WTC11 (cell line): ENCODE results near the gene ACSS2. TPM values are rescaled to one million over a fixed set of nuclear protein-coding genes. Genes with fewer than 3 reads are reported as not detected.
"Not testable (repeated sequence)": the region's sequence is repeated elsewhere in the genome, so short reads cannot be mapped to it uniquely, and the experiment has no call there.

Experiments
- ATAC-seq: fragments of 200-7000 bp; cut with Tn5 transposase; 2 replicates; pipeline ENCODE4 v1.10.0; 2021; ENCODE audit warnings: mild to moderate bottlenecking, moderate library complexity
- CTCF ChIA-PET: fragments of 300-600 bp; sonication (Branson Sonifier 250); formaldehyde crosslinking; loops from one replicate; lab custom pipeline; 2021; ENCODE audit warnings: antibody characterized with exemption; lab: Charles Lee
- POLR2A ChIA-PET: fragments of 350-600 bp; sonication (Branson Sonifier 250); formaldehyde crosslinking; loops from one replicate; lab custom pipeline; 2021; ENCODE audit warnings: antibody characterized with exemption; lab: Charles Lee
- DNase-seq: peaks from one replicate; pipeline ENCODE4 v3.0.0; 2021; ENCODE audit warnings: low spot score
- H3K27ac Mint-ChIP-seq: 2 replicates; pipeline ENCODE4 v1.8.0; 2021; ENCODE audit warnings: mixed read lengths
- H3K27me3 Mint-ChIP-seq: 2 replicates; pipeline ENCODE4 v1.8.0; 2021; ENCODE audit warnings: low read depth, mild to moderate bottlenecking, moderate library complexity, mixed read lengths
- H3K36me3 Mint-ChIP-seq: 2 replicates; pipeline ENCODE4 v1.8.0; 2021; ENCODE audit warnings: mixed read lengths
- H3K4me1 Mint-ChIP-seq: 2 replicates; pipeline ENCODE4 v1.8.0; 2022; ENCODE audit warnings: mixed read lengths
- H3K4me3 Mint-ChIP-seq: 2 replicates; pipeline ENCODE4 v1.8.0; 2021; ENCODE audit warnings: mild to moderate bottlenecking, moderate library complexity, mixed read lengths
- H3K9me3 Mint-ChIP-seq: 2 replicates; pipeline ENCODE4 v1.8.0; 2021; ENCODE audit warnings: mixed read lengths
- CBFB ChIP-seq: sonication (generic); formaldehyde crosslinking; IDR thresholded peaks from 2 replicates; pipeline ENCODE4 v1.8.1; 2022; ENCODE audit warnings: mild to moderate bottlenecking, low read depth, missing genetic modification reagents
- ESRRA ChIP-seq: sonication (generic); formaldehyde crosslinking; IDR thresholded peaks from 2 replicates; pipeline ENCODE4 v1.8.1; 2022; ENCODE audit warnings: mild to moderate bottlenecking, missing genetic modification reagents, borderline replicate concordance
- ETV6 ChIP-seq: sonication (generic); formaldehyde crosslinking; IDR thresholded peaks from 2 replicates; pipeline ENCODE4 v1.8.1; 2022; ENCODE audit warnings: mild to moderate bottlenecking, missing genetic modification reagents
- FOXP1 ChIP-seq: sonication (generic); formaldehyde crosslinking; IDR thresholded peaks from 2 replicates; pipeline ENCODE4 v1.8.0; 2022; ENCODE audit warnings: missing genetic modification reagents, mild to moderate bottlenecking, moderate library complexity, borderline replicate concordance
- GTF2I ChIP-seq: fragments of 250-450 bp; sonication (Bioruptor Pico); conservative IDR thresholded peaks from 2 replicates; pipeline ENCODE4 v1.4.0; 2021; ENCODE audit warnings: mild to moderate bottlenecking
- IRF2 ChIP-seq: sonication (generic); formaldehyde crosslinking; IDR thresholded peaks from 2 replicates; pipeline ENCODE4 v1.8.0; 2022; ENCODE audit warnings: low read depth, missing genetic modification reagents, borderline replicate concordance
- MXD4 ChIP-seq: fragments of 250-450 bp; sonication (Bioruptor Pico); IDR thresholded peaks from 2 replicates; pipeline ENCODE4 v1.8.0; 2021; ENCODE audit warnings: mild to moderate bottlenecking, moderate library complexity, borderline replicate concordance
- PRRX2 ChIP-seq: fragments of 250-450 bp; sonication (Bioruptor Pico); IDR thresholded peaks from 2 replicates; pipeline ENCODE4 v1.8.0; 2021; ENCODE audit warnings: mild to moderate bottlenecking
- RORB ChIP-seq: fragments of 250-450 bp; sonication (Bioruptor Pico); IDR thresholded peaks from 2 replicates; pipeline ENCODE4 v1.9.0; 2021; ENCODE audit warnings: mild to moderate bottlenecking
- SOX15 ChIP-seq: fragments of 250-450 bp; sonication (Bioruptor Pico); IDR thresholded peaks from 2 replicates; pipeline ENCODE4 v1.9.0; 2021; ENCODE audit warnings: mild to moderate bottlenecking
- ZNF425 ChIP-seq: fragments of 250-450 bp; sonication (Bioruptor Pico); conservative IDR thresholded peaks from 2 replicates; pipeline ENCODE4 v1.9.0; 2021; ENCODE audit warnings: mild to moderate bottlenecking
- total RNA-seq: library from RNA; stranded (reverse); gene quantifications from 3 replicates; pipeline ENCODE4 v1.2.3, GENCODE V29; 2021
- TF ChIP-seq, protein P1 (sequence below): sonication (generic); formaldehyde crosslinking; IDR thresholded peaks from 2 replicates; pipeline ENCODE4 v1.8.1; 2023; ENCODE audit warnings: mild to moderate bottlenecking, moderate library complexity, missing genetic modification reagents
- TF ChIP-seq, protein P2 (sequence below): sonication (generic); formaldehyde crosslinking; conservative IDR thresholded peaks from 2 replicates; pipeline ENCODE4 v1.8.1; 2022; ENCODE audit warnings: mild to moderate bottlenecking, missing genetic modification reagents
- TF ChIP-seq, protein P3 (sequence below): sonication (generic); formaldehyde crosslinking; IDR thresholded peaks from 2 replicates; pipeline ENCODE4 v1.8.1; 2022; ENCODE audit warnings: missing genetic modification reagents, borderline replicate concordance

Gene ACSS2
- total RNA-seq, 1 experiment from 2014 or later: 28.9 TPM

GRCh38 chr20:34898129-34898528 is 21.7 kb downstream of the ACSS2 start:
- H3K4me1 Mint-ChIP-seq, POLR2A ChIA-PET, H3K4me3 Mint-ChIP-seq, H3K27ac Mint-ChIP-seq, CTCF ChIA-PET, H3K27me3 Mint-ChIP-seq, DNase-seq, ATAC-seq: not testable (repeated sequence)
- Mint-ChIP-seq H3K36me3 (peaks cover 20% of the 10 kb centered on the region), H3K9me3 (peaks cover 15% of the 10 kb centered on the region)

- H3K4me1 Mint-ChIP-seq, ATAC-seq, H3K4me3 Mint-ChIP-seq, H3K27ac Mint-ChIP-seq, POLR2A ChIA-PET, CTCF ChIA-PET, H3K27me3 Mint-ChIP-seq, DNase-seq: not testable (repeated sequence)
- peaks cover 20% of the 10 kb centered on the region for H3K36me3 Mint-ChIP-seq
- peaks cover 15% of the 10 kb centered on the region for H3K9me3 Mint-ChIP-seq
Observed at GRCh38 chr20:34898731-34899130, 22.3 kb downstream of the ACSS2 start.

DNA sequence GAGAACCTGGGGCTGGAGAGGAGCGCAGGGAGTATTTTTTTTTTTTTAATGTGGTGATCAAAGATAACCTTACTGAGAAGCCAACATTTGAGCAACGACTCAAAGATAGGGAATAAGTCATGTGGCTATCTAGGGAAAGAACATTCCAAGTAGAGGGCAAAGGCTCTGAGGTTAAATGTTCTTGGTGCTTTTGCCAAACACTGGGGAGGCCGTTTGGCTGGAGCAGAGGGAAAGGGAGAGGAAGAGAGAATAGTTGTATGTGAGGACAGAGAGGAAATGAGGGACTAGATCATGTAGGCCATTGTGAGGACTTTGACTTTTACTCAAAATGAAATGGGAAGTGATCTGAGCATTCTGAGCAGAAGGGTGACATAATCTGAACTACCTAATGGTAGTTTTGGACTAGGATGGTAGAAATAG is 27.8 kb downstream of the ACSS2 start:
- no peaks in the 10 kb centered on the region for H3K27me3 Mint-ChIP-seq
- H3K9me3 Mint-ChIP-seq: peaks cover 4% of the 10 kb centered on the region
- H3K4me3 Mint-ChIP-seq: no peak overlapping the region
- ChIA-PET CTCF (interaction anchor here (0.6 kb wide), 2 partner anchors 52 to 579 kb away, joined by 4 to 5 read pairs; no protein-coding TSS in a partner anchor), POLR2A (no interaction called here)
- peaks cover 7% of the 10 kb centered on the region for H3K36me3 Mint-ChIP-seq
- no peak overlapping the region; the same call in 1 of the 2 replicates for H3K27ac Mint-ChIP-seq
- ATAC-seq (no peak), DNase-seq (no peak)
- H3K4me1 Mint-ChIP-seq: no peaks in the 10 kb centered on the region
- TF ChIP-seq ZNF425 (CRISPR knock-in tag) (no peak), IRF2 (no peak), PRRX2 (CRISPR knock-in tag) (no peak), SOX15 (CRISPR knock-in tag) (no peak)

DNA sequence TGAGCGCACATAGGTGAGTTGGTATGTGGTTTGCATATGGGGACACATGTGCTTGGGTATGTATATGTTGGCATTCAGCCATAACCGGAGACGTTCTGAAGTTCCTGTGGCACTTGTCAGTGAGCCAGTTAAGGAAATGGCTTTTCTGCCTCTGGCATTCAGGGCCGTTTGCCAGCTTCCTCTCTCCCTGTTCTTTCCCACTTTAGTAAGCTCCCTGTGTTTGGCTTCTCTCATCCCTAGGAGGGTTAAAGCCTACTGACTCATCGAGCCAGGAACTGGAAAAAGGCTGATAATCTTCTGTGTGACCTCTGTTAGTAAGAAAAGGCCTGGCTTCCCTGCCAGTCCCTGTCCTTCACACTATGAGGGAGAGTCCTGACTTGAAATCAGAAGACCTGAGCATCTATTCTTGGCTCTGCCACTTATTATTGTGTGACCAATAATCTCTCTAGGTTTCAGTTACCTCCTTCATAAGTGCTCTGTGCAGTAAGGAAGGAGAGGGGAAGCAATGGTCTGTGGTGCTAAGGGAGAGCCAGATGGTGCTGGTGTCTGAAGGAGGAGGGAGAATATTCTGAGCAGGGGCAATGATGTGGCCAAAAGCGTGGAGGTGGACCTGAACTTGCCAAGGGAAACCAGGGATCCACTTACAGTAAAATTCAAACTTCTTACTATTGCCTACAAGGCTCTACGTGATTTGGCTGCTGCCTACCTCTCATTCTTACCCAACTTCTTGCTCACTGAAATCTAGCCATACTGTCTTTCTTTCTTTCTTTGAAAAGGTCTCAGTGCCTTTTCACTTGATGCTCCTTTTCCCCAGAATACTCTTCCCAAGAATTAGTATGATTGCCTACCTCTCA is 31.4 kb downstream of the ACSS2 start:
- DNase-seq (no peak), ATAC-seq (no peak)
- POLR2A ChIA-PET: no interaction called here
- Mint-ChIP-seq H3K27me3 (no peaks in the 10 kb centered on the region), H3K36me3 (no peaks in the 10 kb centered on the region), H3K4me3 (no peak overlapping the region), H3K27ac (peak overlapping the region; percentile 14; the same call in 1 of the 2 replicates), H3K4me1 (no peaks in the 10 kb centered on the region), H3K9me3 (no peaks in the 10 kb centered on the region)
- no peak for TF ChIP-seq RORB (CRISPR knock-in tag)
- no peak for TF ChIP-seq ETV6
- TF ChIP-seq, protein P1, sequence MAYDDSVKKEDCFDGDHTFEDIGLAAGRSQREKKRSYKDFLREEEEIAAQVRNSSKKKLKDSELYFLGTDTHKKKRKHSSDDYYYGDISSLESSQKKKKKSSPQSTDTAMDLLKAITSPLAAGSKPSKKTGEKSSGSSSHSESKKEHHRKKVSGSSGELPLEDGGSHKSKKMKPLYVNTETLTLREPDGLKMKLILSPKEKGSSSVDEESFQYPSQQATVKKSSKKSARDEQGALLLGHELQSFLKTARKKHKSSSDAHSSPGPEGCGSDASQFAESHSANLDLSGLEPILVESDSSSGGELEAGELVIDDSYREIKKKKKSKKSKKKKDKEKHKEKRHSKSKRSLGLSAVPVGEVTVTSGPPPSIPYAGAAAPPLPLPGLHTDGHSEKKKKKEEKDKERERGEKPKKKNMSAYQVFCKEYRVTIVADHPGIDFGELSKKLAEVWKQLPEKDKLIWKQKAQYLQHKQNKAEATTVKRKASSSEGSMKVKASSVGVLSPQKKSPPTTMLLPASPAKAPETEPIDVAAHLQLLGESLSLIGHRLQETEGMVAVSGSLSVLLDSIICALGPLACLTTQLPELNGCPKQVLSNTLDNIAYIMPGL (CRISPR knock-in tag): no peak
- TF ChIP-seq, protein P2, sequence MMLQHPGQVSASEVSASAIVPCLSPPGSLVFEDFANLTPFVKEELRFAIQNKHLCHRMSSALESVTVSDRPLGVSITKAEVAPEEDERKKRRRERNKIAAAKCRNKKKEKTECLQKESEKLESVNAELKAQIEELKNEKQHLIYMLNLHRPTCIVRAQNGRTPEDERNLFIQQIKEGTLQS (CRISPR knock-in tag): no peak
- no peak for TF ChIP-seq GTF2I (CRISPR knock-in tag)
- no peak for TF ChIP-seq MXD4
- TF ChIP-seq FOXP1 (CRISPR knock-in tag): no peak
- TF ChIP-seq, protein P3, sequence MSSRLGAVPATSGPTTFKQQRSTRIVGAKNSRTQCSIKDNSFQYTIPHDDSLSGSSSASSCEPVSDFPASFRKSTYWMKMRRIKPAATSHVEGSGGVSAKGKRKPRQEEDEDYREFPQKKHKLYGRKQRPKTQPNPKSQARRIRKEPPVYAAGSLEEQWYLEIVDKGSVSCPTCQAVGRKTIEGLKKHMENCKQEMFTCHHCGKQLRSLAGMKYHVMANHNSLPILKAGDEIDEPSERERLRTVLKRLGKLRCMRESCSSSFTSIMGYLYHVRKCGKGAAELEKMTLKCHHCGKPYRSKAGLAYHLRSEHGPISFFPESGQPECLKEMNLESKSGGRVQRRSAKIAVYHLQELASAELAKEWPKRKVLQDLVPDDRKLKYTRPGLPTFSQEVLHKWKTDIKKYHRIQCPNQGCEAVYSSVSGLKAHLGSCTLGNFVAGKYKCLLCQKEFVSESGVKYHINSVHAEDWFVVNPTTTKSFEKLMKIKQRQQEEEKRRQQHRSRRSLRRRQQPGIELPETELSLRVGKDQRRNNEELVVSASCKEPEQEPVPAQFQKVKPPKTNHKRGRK (CRISPR knock-in tag): no peak
- TF ChIP-seq CBFB (CRISPR knock-in tag): no peak
- no peak for TF ChIP-seq ESRRA (CRISPR knock-in tag)
- TF ChIP-seq PRRX2 (CRISPR knock-in tag): no peak
- CTCF ChIA-PET: interaction anchor here (1.2 kb wide), 1 partner anchor 34 kb away, joined by 3 read pairs; no protein-coding TSS in a partner anchor
